Adrenal gland (tissue), 5 donors: ENCODE results near the gene UGGT1.

ENCODE experiments used
- POLR2A ChIP-seq, 2 donors: fragments of 450-650 bp; IDR thresholded peaks; one replicate each; pipeline ENCODE4 v1.6.1; 2017; ENCODE audit warnings: antibody characterized with exemption in 2 of 2, mild to moderate bottlenecking in 2 of 2, moderate library complexity in 1 of 2
- TF ChIP-seq, protein P1 (sequence below), 6 experiments: fragments of 450-650 bp in 4 of 6; fragments of 200-600 bp in 2 of 6; sonication (generic) in 1 of 6; IDR thresholded peaks; 1 replicate in 5 of 6; 2 replicates in 1 of 6; pipeline versions ENCODE4 v1.5.1 to v1.8.0; 2016 to 2021; ENCODE audit warnings: antibody characterized with exemption in 6 of 6, mild to moderate bottlenecking in 2 of 6, moderate library complexity in 1 of 6
- donor health status: DM: no; HTN: no; CAD: no.

DNA sequence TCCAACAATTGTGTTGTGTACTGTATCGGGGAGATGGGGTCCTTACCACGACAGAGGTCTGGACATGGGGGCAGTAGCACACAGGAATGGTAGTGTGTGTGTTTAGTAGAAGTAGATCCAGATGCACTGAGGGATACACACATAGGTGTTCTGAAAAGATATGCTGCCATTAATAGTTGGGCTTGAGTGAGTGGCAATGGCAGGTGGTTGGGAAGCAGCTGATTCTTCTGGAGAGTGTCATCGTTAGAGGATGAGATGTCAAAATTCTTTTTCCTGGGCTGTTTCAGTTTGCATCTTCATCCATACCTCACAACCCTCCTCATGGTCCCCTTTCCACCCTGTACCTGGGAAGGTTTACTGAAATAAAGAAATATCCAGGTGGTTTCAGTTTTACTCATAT, 66.6 kb downstream of the UGGT1 start:
- TF ChIP-seq, protein P1, sequence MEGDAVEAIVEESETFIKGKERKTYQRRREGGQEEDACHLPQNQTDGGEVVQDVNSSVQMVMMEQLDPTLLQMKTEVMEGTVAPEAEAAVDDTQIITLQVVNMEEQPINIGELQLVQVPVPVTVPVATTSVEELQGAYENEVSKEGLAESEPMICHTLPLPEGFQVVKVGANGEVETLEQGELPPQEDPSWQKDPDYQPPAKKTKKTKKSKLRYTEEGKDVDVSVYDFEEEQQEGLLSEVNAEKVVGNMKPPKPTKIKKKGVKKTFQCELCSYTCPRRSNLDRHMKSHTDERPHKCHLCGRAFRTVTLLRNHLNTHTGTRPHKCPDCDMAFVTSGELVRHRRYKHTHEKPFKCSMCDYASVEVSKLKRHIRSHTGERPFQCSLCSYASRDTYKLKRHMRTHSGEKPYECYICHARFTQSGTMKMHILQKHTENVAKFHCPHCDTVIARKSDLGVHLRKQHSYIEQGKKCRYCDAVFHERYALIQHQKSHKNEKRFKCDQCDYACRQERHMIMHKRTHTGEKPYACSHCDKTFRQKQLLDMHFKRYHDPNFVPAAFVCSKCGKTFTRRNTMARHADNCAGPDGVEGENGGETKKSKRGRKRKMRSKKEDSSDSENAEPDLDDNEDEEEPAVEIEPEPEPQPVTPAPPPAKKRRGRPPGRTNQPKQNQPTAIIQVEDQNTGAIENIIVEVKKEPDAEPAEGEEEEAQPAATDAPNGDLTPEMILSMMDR (IDR thresholded peaks at IDR 0.05) = no peak
- no peak for TF ChIP-seq POLR2A (IDR thresholded peaks at IDR 0.05)
